ENCODE measurements around the gene SMURF1.

SMURF1 gene

GRCh38 chr7:99028261-99028973, 115.5 kb downstream of the SMURF1 start:
- Histone ChIP-seq H3K9ac (ENCODE audit: low read length in 2 of 2) (no peak overlapping the region), H3K27ac (ENCODE audit: low read length) (no peak overlapping the region), H3K27me3 (ENCODE audit: control insufficient read depth in 1 of 2, insufficient read depth in 2 of 2, low read length in 2 of 2) (no peaks in the 10 kb centered on the region), H3K9me3 (ENCODE audit: control insufficient read depth in 2 of 2, low read length in 2 of 2) (peaks cover 0 to 9% of the 10 kb centered on the region in 2 donors), H3K36me3 (ENCODE audit: control insufficient read depth in 2 of 2, insufficient read depth in 2 of 2, low read length in 2 of 2) (peaks cover 37 to 46% of the 10 kb centered on the region in 2 donors), H3K4me3 (ENCODE audit: low read length in 2 of 2) (no peak overlapping the region), H3K4me1 (ENCODE audit: control insufficient read depth, insufficient read depth, low read length) (no peaks in the 10 kb centered on the region)

GRCh38 chr7:99027841-99028240, 116.1 kb downstream of the SMURF1 start:
- Histone ChIP-seq H3K36me3 (ENCODE audit: control insufficient read depth in 2 of 2, insufficient read depth in 2 of 2, low read length in 2 of 2) (peaks cover 35 to 44% of the 10 kb centered on the region in 2 donors), H3K27ac (ENCODE audit: low read length) (no peak overlapping the region), H3K4me3 (ENCODE audit: low read length in 2 of 2) (no peak overlapping the region), H3K9ac (ENCODE audit: low read length in 2 of 2) (no peak overlapping the region), H3K4me1 (ENCODE audit: control insufficient read depth, insufficient read depth, low read length) (no peaks in the 10 kb centered on the region), H3K27me3 (ENCODE audit: control insufficient read depth in 1 of 2, insufficient read depth in 2 of 2, low read length in 2 of 2) (no peaks in the 10 kb centered on the region), H3K9me3 (ENCODE audit: control insufficient read depth in 2 of 2, low read length in 2 of 2) (peaks cover 0 to 9% of the 10 kb centered on the region in 2 donors)

- no peaks in the 10 kb centered on the region for H3K4me1 ChIP-seq (ENCODE audit: control insufficient read depth, insufficient read depth, low read length)
- peaks cover 0 to 9% of the 10 kb centered on the region in 2 donors for H3K9me3 ChIP-seq (ENCODE audit: control insufficient read depth in 2 of 2, low read length in 2 of 2)
- H3K27ac ChIP-seq (ENCODE audit: low read length), result no peak overlapping the region
- no peak overlapping the region for H3K4me3 ChIP-seq (ENCODE audit: low read length in 2 of 2)
- H3K27me3 ChIP-seq (ENCODE audit: control insufficient read depth in 1 of 2, insufficient read depth in 2 of 2, low read length in 2 of 2), result no peaks in the 10 kb centered on the region
- no peak overlapping the region for H3K9ac ChIP-seq (ENCODE audit: low read length in 2 of 2)
- H3K36me3 ChIP-seq (ENCODE audit: control insufficient read depth in 2 of 2, insufficient read depth in 2 of 2, low read length in 2 of 2), result peaks cover 35 to 40% of the 10 kb centered on the region in 2 donors
Measured at GRCh38 chr7:99027241-99027640, 116.7 kb downstream of the SMURF1 start.

GRCh38 chr7:99024066-99024465, 119.8 kb downstream of the SMURF1 start:
- Histone ChIP-seq H3K27ac (ENCODE audit: low read length) (no peak overlapping the region), H3K27me3 (ENCODE audit: control insufficient read depth in 1 of 2, insufficient read depth in 2 of 2, low read length in 2 of 2) (no peaks in the 10 kb centered on the region), H3K4me1 (ENCODE audit: control insufficient read depth, insufficient read depth, low read length) (no peaks in the 10 kb centered on the region)

GRCh38 chr7:99021941-99022560, 121.9 kb downstream of the SMURF1 start:
- Histone ChIP-seq H3K27ac (ENCODE audit: low read length) (no peak overlapping the region), H3K36me3 (ENCODE audit: control insufficient read depth in 2 of 2, insufficient read depth in 2 of 2, low read length in 2 of 2) (peaks cover 9 to 11% of the 10 kb centered on the region in 2 donors), H3K27me3 (ENCODE audit: control insufficient read depth in 1 of 2, insufficient read depth in 2 of 2, low read length in 2 of 2) (no peaks in the 10 kb centered on the region), H3K4me3 (ENCODE audit: low read length in 2 of 2) (no peak overlapping the region), H3K9me3 (ENCODE audit: control insufficient read depth in 2 of 2, low read length in 2 of 2) (no peaks in the 10 kb centered on the region), H3K4me1 (ENCODE audit: control insufficient read depth, insufficient read depth, low read length) (no peaks in the 10 kb centered on the region), H3K9ac (ENCODE audit: low read length in 2 of 2) (no peak overlapping the region)

More at GRCh38 chr7:99024066-99024465, 119.8 kb downstream of the SMURF1 start:
- H3K9ac ChIP-seq (ENCODE audit: low read length in 2 of 2), result no peak overlapping the region
- peaks cover 17 to 23% of the 10 kb centered on the region in 2 donors for H3K36me3 ChIP-seq (ENCODE audit: control insufficient read depth in 2 of 2, insufficient read depth in 2 of 2, low read length in 2 of 2)
- H3K4me3 ChIP-seq (ENCODE audit: low read length in 2 of 2), result no peak overlapping the region
- no peaks in the 10 kb centered on the region for H3K9me3 ChIP-seq (ENCODE audit: control insufficient read depth in 2 of 2, low read length in 2 of 2)

- H3K27ac ChIP-seq (ENCODE audit: low read length), result no peak overlapping the region
- no peak overlapping the region for H3K4me3 ChIP-seq (ENCODE audit: low read length in 2 of 2)
- no peak overlapping the region for H3K9ac ChIP-seq (ENCODE audit: low read length in 2 of 2)
- H3K4me1 ChIP-seq (ENCODE audit: control insufficient read depth, insufficient read depth, low read length), result no peaks in the 10 kb centered on the region
- no peaks in the 10 kb centered on the region for H3K9me3 ChIP-seq (ENCODE audit: control insufficient read depth in 2 of 2, low read length in 2 of 2)
- H3K36me3 ChIP-seq (ENCODE audit: control insufficient read depth in 2 of 2, insufficient read depth in 2 of 2, low read length in 2 of 2), result peaks cover 9 to 15% of the 10 kb centered on the region in 2 donors
- no peaks in the 10 kb centered on the region for H3K27me3 ChIP-seq (ENCODE audit: control insufficient read depth in 1 of 2, insufficient read depth in 2 of 2, low read length in 2 of 2)
Measured at GRCh38 chr7:99020413-99020715, 123.5 kb downstream of the SMURF1 start.

- no peaks in the 10 kb centered on the region for H3K4me1 ChIP-seq (ENCODE audit: control insufficient read depth, insufficient read depth, low read length)
- H3K9me3 ChIP-seq (ENCODE audit: control insufficient read depth in 2 of 2, low read length in 2 of 2), result no peaks in the 10 kb centered on the region
- no peak overlapping the region for H3K27ac ChIP-seq (ENCODE audit: low read length)
- no peak overlapping the region for H3K4me3 ChIP-seq (ENCODE audit: low read length in 2 of 2)
- H3K36me3 ChIP-seq (ENCODE audit: control insufficient read depth in 2 of 2, insufficient read depth in 2 of 2, low read length in 2 of 2), result peaks cover 13 to 18% of the 10 kb centered on the region in 2 donors
- no peaks in the 10 kb centered on the region for H3K27me3 ChIP-seq (ENCODE audit: control insufficient read depth in 1 of 2, insufficient read depth in 2 of 2, low read length in 2 of 2)
- no peak overlapping the region for H3K9ac ChIP-seq (ENCODE audit: low read length in 2 of 2)
Measured at GRCh38 chr7:99019523-99020412, 124.1 kb downstream of the SMURF1 start.

- Histone ChIP-seq H3K9me3 (ENCODE audit: control insufficient read depth in 2 of 2, low read length in 2 of 2) (no peaks in the 10 kb centered on the region), H3K27ac (ENCODE audit: low read length) (no peak overlapping the region), H3K4me3 (ENCODE audit: low read length in 2 of 2) (no peak overlapping the region), H3K27me3 (ENCODE audit: control insufficient read depth in 1 of 2, insufficient read depth in 2 of 2, low read length in 2 of 2) (no peaks in the 10 kb centered on the region), H3K9ac (ENCODE audit: low read length in 2 of 2) (no peak overlapping the region), H3K36me3 (ENCODE audit: control insufficient read depth in 2 of 2, insufficient read depth in 2 of 2, low read length in 2 of 2) (peaks cover 46 to 50% of the 10 kb centered on the region in 2 donors), H3K4me1 (ENCODE audit: control insufficient read depth, insufficient read depth, low read length) (no peaks in the 10 kb centered on the region)
Measured at GRCh38 chr7:99016196-99016595, 127.7 kb downstream of the SMURF1 start.

- no peaks in the 10 kb centered on the region for H3K4me1 ChIP-seq (ENCODE audit: control insufficient read depth, insufficient read depth, low read length)
- no peak overlapping the region for H3K4me3 ChIP-seq (ENCODE audit: low read length in 2 of 2)
- H3K9me3 ChIP-seq (ENCODE audit: control insufficient read depth in 2 of 2, low read length in 2 of 2), result no peaks in the 10 kb centered on the region
- H3K36me3 ChIP-seq (ENCODE audit: control insufficient read depth in 2 of 2, insufficient read depth in 2 of 2, low read length in 2 of 2), result peaks cover 48 to 51% of the 10 kb centered on the region in 2 donors
- no peaks in the 10 kb centered on the region for H3K27me3 ChIP-seq (ENCODE audit: control insufficient read depth in 1 of 2, insufficient read depth in 2 of 2, low read length in 2 of 2)
- no peak overlapping the region for H3K27ac ChIP-seq (ENCODE audit: low read length)
- no peak overlapping the region for H3K9ac ChIP-seq (ENCODE audit: low read length in 2 of 2)
Measured at GRCh38 chr7:99014113-99014985, 129.6 kb downstream of the SMURF1 start.
